Prostate gland (tissue), 2 donors: ENCODE results near the gene SHISA8. TPM values are rescaled to one million over a fixed set of nuclear protein-coding genes. Genes with fewer than 3 reads are reported as not detected.

Experiments
- DNase-seq: peaks from one replicate; pipeline ENCODE4 v3.0.0-alpha.2; 2019; ENCODE audit warnings: low spot score
- H3K27ac ChIP-seq, 2 donors: fragments of 200-600 bp; sonication (generic); 2 replicates each; pipeline ENCODE4 v1.5.1; 2017 to 2019
- H3K27me3 ChIP-seq: fragments of 200-600 bp; sonication (generic); replicated peaks from 2 replicates; pipeline ENCODE4 v1.5.1; 2019; ENCODE audit not compliant: insufficient read depth
- H3K36me3 ChIP-seq, 2 donors: fragments of 200-600 bp; sonication (generic); 1 replicate in 1 of 2; 2 replicates in 1 of 2; pipeline versions ENCODE4 v1.5.1 to v1.8.1; 2017 to 2019
- H3K4me1 ChIP-seq: fragments of 200-600 bp; sonication (generic); replicated peaks from 2 replicates; pipeline ENCODE4 v1.5.1; 2019
- H3K4me3 ChIP-seq, 2 donors: fragments of 200-600 bp; sonication (generic); 2 replicates each; pipeline ENCODE4 v1.5.1; 2017 to 2019
- H3K9me3 ChIP-seq: fragments of 200-600 bp; sonication (generic); 2 replicates; pipeline ENCODE4 v1.5.1; 2017
- CTCF ChIP-seq, 4 experiments: fragments of 200-600 bp in 2 of 4; fragments of 450-650 bp in 2 of 4; sonication (generic) in 2 of 4; IDR thresholded peaks; 1 replicate in 3 of 4; 2 replicates in 1 of 4; pipeline ENCODE4 v1.5.1; 2016 to 2019; ENCODE audit warnings: antibody characterized with exemption in 4 of 4, mild to moderate bottlenecking in 2 of 4, moderate library complexity in 2 of 4
- POLR2A ChIP-seq: fragments of 450-650 bp; IDR thresholded peaks from one replicate; pipeline ENCODE4 v1.6.1; 2016; ENCODE audit warnings: antibody characterized with exemption, mild to moderate bottlenecking
- POLR2AphosphoS5 ChIP-seq: sonication (generic); formaldehyde crosslinking; IDR thresholded peaks from one replicate; pipeline ENCODE4 v1.6.1; 2017; ENCODE audit warnings: antibody characterized with exemption
- WGBS: methylation state at CpG from one replicate; pipeline ENCODE4 v1.1.5; 2018; 5-methylcytosine and 5-hydroxymethylcytosine counted together
- intact Hi-C: fragments of 100-400 bp; cut with DNase I; formaldehyde crosslinking; loops from one replicate; pipeline ENCODE4 v1.14.2; 2022
- total RNA-seq, 2 donors: library from RNA; depleted of rRNA; stranded (reverse); fragments of >200 nt; gene quantifications; one replicate each; pipeline ENCODE4 v1.1.0, GENCODE V29; 2016

Gene SHISA8
- total RNA-seq, 2 donors from 2014 or later = not detected

- DNase-seq = no peak
- intact Hi-C loops = no loop called here
- 66% methylated on average over 11 of the region's 11 CpGs for WGBS
- TF ChIP-seq POLR2A (no peak), CTCF (IDR thresholded peaks at IDR 0.05) (no peak), POLR2AphosphoS5 (no peak)
- H3K9me3 ChIP-seq = no peaks in the 10 kb centered on the region
- H3K27me3 ChIP-seq = peaks cover 23% of the 10 kb centered on the region
- peaks cover 1% of the 10 kb centered on the region for H3K4me1 ChIP-seq
- no peak overlapping the region for H3K4me3 ChIP-seq
- no peaks in the 10 kb centered on the region for H3K36me3 ChIP-seq
- no peak overlapping the region for H3K27ac ChIP-seq
Observed at GRCh38 chr22:41915786-41916493, 1.1 kb upstream of the SHISA8 start.

- TF ChIP-seq CTCF (IDR thresholded peaks at IDR 0.05) (no peak), POLR2A (no peak), POLR2AphosphoS5 (no peak)
- H3K27ac ChIP-seq = no peak overlapping the region
- peak overlapping the region; percentile 25 to 37 for H3K4me3 ChIP-seq
- peaks cover 9% of the 10 kb centered on the region for H3K4me1 ChIP-seq
- intact Hi-C loops = no loop called here
- peaks cover 23% of the 10 kb centered on the region for H3K27me3 ChIP-seq
- no peaks in the 10 kb centered on the region for H3K9me3 ChIP-seq
- 0% methylated on average over 7 of the region's 67 CpGs for WGBS
- H3K36me3 ChIP-seq = no peaks in the 10 kb centered on the region
- DNase-seq = no peak
Observed at GRCh38 chr22:41914611-41915034, 251 bp downstream of the SHISA8 start.

GRCh38 chr22:41913842-41914534, 886 bp downstream of the SHISA8 start:
- TF ChIP-seq POLR2AphosphoS5 (no peak), POLR2A (no peak)
- Histone ChIP-seq H3K4me3 (no peak overlapping the region), H3K27ac (no peak overlapping the region), H3K4me1 (peaks cover 9% of the 10 kb centered on the region), H3K36me3 (no peaks in the 10 kb centered on the region), H3K9me3 (no peaks in the 10 kb centered on the region), H3K27me3 (peaks cover 23% of the 10 kb centered on the region)
- WGBS = 4% methylated on average over 68 of the region's 79 CpGs
- intact Hi-C loops = no loop called here
- DNase-seq = no peak

- Histone ChIP-seq H3K27me3 (peaks cover 23% of the 10 kb centered on the region), H3K4me3 (no peak overlapping the region), H3K36me3 (no peaks in the 10 kb centered on the region), H3K4me1 (peaks cover 9% of the 10 kb centered on the region), H3K27ac (no peak overlapping the region), H3K9me3 (no peaks in the 10 kb centered on the region)
- intact Hi-C loops = no loop called here
- DNase-seq = no peak
- WGBS = 79% methylated on average over 11 of the region's 11 CpGs
- TF ChIP-seq CTCF (IDR thresholded peaks at IDR 0.05) = no peak
Observed at GRCh38 chr22:41913040-41913719, 1.7 kb downstream of the SHISA8 start.

- intact Hi-C loops = no loop called here
- 91% methylated on average over 9 of the region's 9 CpGs for WGBS
- no peak for TF ChIP-seq CTCF (IDR thresholded peaks at IDR 0.05)
- no peak for TF ChIP-seq POLR2AphosphoS5
- TF ChIP-seq POLR2A = no peak
- no peak overlapping the region for H3K27ac ChIP-seq
- no peaks in the 10 kb centered on the region for H3K9me3 ChIP-seq
- H3K36me3 ChIP-seq = no peaks in the 10 kb centered on the region
- DNase-seq = no peak
- no peak overlapping the region for H3K4me3 ChIP-seq
- H3K4me1 ChIP-seq = peaks cover 9% of the 10 kb centered on the region
- peaks cover 23% of the 10 kb centered on the region for H3K27me3 ChIP-seq
Observed at GRCh38 chr22:41912338-41913039, 2.4 kb downstream of the SHISA8 start.
